Aorta (tissue), 5 donors: Measurements from ENCODE around the gene CNNM2. TPM values are rescaled to one million over a fixed set of nuclear protein-coding genes. Genes with fewer than 3 reads are reported as not detected.

Source experiments
- ATAC-seq: fragments of 200-7000 bp; cut with Tn5 transposase; one replicate; pipeline ENCODE4 v1.9.1; 2022; ENCODE audit warnings: moderate library complexity; ENCODE audit not compliant: low FRiP score
- DNase-seq, 2 donors: peaks; one replicate each; pipeline ENCODE4 v3.0.0-alpha.2; 2020
- H3K27ac ChIP-seq, 2 donors: one replicate each; pipeline ENCODE4 v1.5.1; 2013; ENCODE audit warnings: low read length in 2 of 2, mild to moderate bottlenecking in 2 of 2, moderate library complexity in 2 of 2, control low read depth in 1 of 2, inconsistent platforms in 1 of 2, low read depth in 1 of 2
- H3K27me3 ChIP-seq, 2 donors: one replicate each; pipeline ENCODE4 v1.6.1; 2013; ENCODE audit warnings: control low read depth in 1 of 2, low read length in 1 of 2, mild to moderate bottlenecking in 1 of 2, moderate library complexity in 1 of 2; ENCODE audit not compliant: insufficient read depth in 2 of 2, control insufficient read depth in 1 of 2
- H3K36me3 ChIP-seq, 2 donors: one replicate each; pipeline ENCODE4 v1.6.1; 2013; ENCODE audit warnings: control low read depth in 1 of 2, low read length in 1 of 2, mild to moderate bottlenecking in 1 of 2; ENCODE audit not compliant: insufficient read depth in 2 of 2, control insufficient read depth in 1 of 2
- H3K4me1 ChIP-seq, 2 donors: one replicate each; pipeline ENCODE4 v1.6.1; 2013; ENCODE audit warnings: low read length in 2 of 2, control low read depth in 1 of 2, mild to moderate bottlenecking in 1 of 2, moderate library complexity in 1 of 2; ENCODE audit not compliant: insufficient read depth in 2 of 2, control insufficient read depth in 1 of 2
- H3K4me3 ChIP-seq, 2 donors: one replicate each; pipeline ENCODE4 v1.5.1; 2013; ENCODE audit warnings: low read length in 2 of 2, control low read depth in 1 of 2, mild to moderate bottlenecking in 1 of 2
- H3K9me3 ChIP-seq: one replicate; pipeline ENCODE4 v1.6.1; 2013; ENCODE audit warnings: mild to moderate bottlenecking, low read length; ENCODE audit not compliant: control insufficient read depth
- WGBS, 2 donors: extraction: QIAGEN DNeasy Blood & Tissue Kit; methylation state at CpG; one replicate each; pipeline ENCODE4 v1.1.7; 2013; 5-methylcytosine and 5-hydroxymethylcytosine counted together
- intact Hi-C, 2 donors: fragments of 100-400 bp; cut with DNase I; formaldehyde crosslinking; loops; one replicate each; pipeline versions ENCODE4 v1.14.2 to v1.15.0; 2022
- polyA plus RNA-seq, 2 donors: library from polyadenylated mRNA; stranded (reverse); fragments of 200-250 nt; gene quantifications; one replicate each; pipeline ENCODE4 v1.2.3, GENCODE V29; 2013
- total RNA-seq, 2 donors: library from RNA; stranded (reverse); fragmentation: NEBNext Ultra II Directional; extraction: Animal tissue kit (Norgen Biotek cat#: 25700); gene quantifications; one replicate each; pipeline ENCODE4 v1.2.1, GENCODE V29; 2021
- donor health status: healthy with polysubstance abuse.
- donor health status: Bipolar disorder and iron deficiency.
- donor health status: DM: no; HTN: no; CAD: no.
- donor health status: DM: no; HTN: no; CAD: no.
- donor health status: DM: yes; HTN: yes; CAD: no.

Gene CNNM2
- total and polyA plus RNA-seq, 4 donors = 3.0 to 30.8 (median 9.6) TPM

DNA sequence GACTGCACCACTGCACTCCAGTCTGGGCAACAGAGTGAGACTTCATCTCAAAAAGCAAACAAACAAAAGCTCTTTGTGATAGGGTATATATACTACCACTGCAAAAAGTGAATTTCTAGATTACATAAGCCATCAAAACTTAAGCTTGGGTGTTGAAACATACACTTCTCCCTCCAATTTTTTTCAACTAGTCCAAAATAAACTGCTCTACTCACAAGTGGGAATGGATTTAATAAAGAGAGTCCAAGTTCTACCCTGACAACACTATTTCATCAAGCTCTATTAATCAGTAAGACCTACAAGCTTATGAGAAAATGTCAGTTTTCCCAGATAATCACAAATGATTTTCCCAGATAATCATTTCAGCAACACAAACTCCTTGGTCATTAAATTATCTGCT lies 192.3 kb downstream of the CNNM2 start:
- ATAC-seq = peak; percentile 56
- no peak for DNase-seq
- no peak overlapping the region for H3K4me3 ChIP-seq
- H3K36me3 ChIP-seq = no peaks in the 10 kb centered on the region
- intact Hi-C loops = no loop called here
- H3K27ac ChIP-seq = peak overlapping the region in 1 of 2 donors; percentile 38
- no peaks in the 10 kb centered on the region for H3K27me3 ChIP-seq
- H3K9me3 ChIP-seq = no peaks in the 10 kb centered on the region
- H3K4me1 ChIP-seq = peaks cover 5 to 7% of the 10 kb centered on the region in 2 donors

DNA sequence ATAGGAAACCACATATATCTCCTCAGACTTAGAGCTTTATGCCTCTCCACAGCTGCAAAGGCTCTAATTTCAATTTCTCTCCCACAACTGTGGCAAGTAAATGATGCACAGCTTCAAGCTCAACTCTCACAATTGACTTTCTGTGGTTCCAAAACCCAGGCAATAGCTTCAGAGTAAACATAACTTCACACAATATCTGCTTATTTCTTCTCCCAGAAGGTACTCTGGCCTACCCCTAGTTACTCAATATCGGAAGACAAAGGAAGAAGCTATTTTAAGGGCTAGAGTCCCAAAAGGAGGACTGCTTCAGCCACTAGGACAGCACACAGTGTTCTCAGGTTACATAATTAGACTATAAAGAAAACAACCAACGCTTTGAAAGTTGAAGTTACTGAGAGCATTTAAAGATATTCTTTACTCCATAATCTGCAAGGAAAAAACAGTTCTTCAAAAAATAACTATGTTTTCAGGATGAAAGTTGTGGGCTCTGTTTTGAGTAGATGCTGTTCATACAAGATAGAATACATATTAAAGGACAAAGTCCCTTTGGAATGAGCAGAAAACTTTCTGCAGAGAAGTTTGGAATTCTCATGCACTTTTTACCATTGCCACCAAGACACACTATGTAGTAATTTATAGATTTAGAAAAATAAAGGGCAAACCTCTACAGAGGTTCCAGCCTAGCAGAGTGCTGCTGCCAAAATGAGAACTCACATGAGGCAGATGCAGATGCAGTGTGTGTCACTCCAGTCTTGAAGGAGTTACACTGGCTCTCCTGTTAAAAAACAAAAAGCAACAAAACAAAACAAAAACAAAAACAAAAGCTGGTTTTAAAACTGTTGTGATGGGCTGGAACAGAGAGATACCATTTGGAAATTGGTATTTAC lies 193.2 kb downstream of the CNNM2 start:
- Histone ChIP-seq H3K36me3 (no peaks in the 10 kb centered on the region), H3K27me3 (no peaks in the 10 kb centered on the region), H3K9me3 (no peaks in the 10 kb centered on the region), H3K27ac (peak overlapping the region; percentile 44 to 88), H3K4me3 (no peak overlapping the region), H3K4me1 (peaks cover 5 to 7% of the 10 kb centered on the region in 2 donors)
- 0 to 3% methylated on average over 2 of the region's 2 CpGs for WGBS, 2 donors
- intact Hi-C loops = no loop called here
- no peak for DNase-seq
- ATAC-seq = peak; percentile 69

DNA sequence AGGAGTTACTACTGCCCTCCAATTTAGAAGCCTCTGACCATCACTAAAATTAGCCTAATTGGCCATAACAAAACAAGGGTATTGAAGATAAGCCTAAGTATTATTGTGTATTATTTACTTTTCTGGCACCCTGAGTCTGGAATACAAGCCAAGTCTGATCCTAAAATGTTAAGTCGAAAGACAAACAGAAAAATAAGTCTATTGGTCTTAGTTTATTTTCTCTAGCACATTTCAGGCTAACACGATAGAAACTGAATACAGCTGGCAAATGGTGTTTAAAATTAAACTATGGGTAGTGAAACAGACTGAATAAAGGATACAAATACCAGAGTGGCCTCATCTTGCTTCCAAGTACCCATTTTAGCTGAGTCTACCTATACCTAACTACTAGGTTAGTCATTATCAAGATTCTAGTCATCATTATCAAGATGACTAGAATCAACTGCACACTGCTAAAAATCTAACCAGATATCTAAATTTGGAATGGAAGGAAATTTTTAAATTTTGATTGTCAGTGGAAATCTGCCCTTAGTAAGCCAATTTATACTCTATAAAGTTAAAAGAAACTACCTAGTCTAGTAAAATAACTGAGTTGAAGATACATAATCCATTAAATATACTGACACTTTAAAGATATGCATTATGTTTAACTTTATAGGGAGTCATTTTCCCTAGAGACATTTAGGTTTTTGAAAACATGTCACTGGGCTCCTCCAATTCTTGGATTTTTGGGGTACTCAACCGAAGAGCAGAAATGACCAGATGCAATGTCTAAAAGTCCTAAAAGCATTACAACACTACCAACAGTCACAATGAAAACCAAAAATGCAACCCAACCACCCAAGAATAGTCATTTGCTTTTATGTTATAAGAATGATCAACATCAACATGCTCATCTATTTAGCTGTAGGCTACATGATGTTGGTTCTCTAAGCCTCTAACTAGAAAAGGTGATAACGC lies 194.1 kb downstream of the CNNM2 start:
- H3K27me3 ChIP-seq = no peaks in the 10 kb centered on the region
- 49 to 53% methylated on average over 4 of the region's 4 CpGs for WGBS, 2 donors
- peak overlapping the region in 1 of 2 donors; percentile 67 for H3K27ac ChIP-seq
- H3K9me3 ChIP-seq = no peaks in the 10 kb centered on the region
- H3K4me1 ChIP-seq = peaks cover 6 to 8% of the 10 kb centered on the region in 2 donors
- H3K36me3 ChIP-seq = no peaks in the 10 kb centered on the region
- no peak overlapping the region for H3K4me3 ChIP-seq
- ATAC-seq (no peak), DNase-seq (no peak)
- intact Hi-C loops = no loop called here

DNA sequence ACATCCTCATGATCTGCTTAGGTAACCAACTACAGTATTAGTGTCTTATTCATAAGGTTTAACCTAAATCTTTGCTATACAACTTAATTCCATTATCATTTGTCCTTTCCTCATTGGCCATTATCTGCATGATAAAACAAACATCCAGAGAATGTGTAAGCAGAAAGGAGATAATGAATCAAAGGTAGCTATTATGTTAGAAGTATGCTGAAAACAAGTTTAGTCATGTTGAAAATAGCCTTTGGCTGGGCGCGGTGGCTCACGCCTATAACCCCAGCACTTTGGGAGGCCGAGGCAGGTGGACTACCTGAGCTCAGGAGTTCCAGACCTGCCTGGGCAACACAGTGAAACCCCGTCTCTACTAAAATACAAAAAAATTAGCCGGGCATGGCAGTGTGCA lies 196.8 kb downstream of the CNNM2 start:
- Histone ChIP-seq H3K4me1 (peaks cover 7 to 15% of the 10 kb centered on the region in 2 donors), H3K36me3 (no peaks in the 10 kb centered on the region), H3K27ac (no peak overlapping the region), H3K4me3 (no peak overlapping the region), H3K9me3 (no peaks in the 10 kb centered on the region), H3K27me3 (no peaks in the 10 kb centered on the region)
- DNase-seq = no peak
- WGBS, 2 donors = 95 to 96% methylated on average over 6 of the region's 6 CpGs
- intact Hi-C loops = no loop called here
- no peak for ATAC-seq

DNA sequence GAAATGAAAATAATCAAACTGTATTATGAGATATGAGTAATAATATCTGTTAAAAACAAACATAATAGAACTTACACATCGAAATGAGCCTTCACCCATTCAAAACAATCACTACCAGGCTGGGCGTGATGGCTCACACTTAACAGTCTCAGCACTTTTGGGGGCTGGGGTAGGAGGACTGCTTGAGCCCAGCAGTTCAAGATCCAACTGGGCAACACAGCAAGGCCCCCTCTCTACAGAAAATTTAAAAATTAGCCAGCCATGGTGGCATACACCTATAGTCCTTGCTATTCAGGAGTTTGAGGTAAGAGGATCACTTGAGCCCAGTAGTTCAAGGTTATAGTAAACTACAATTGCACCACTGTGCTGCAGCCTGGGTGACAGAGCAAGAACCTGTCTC lies 199.2 kb downstream of the CNNM2 start:
- Histone ChIP-seq H3K36me3 (no peaks in the 10 kb centered on the region), H3K4me1 (peaks cover 7 to 15% of the 10 kb centered on the region in 2 donors), H3K27ac (peak overlapping the region in 1 of 2 donors; percentile 33), H3K9me3 (no peaks in the 10 kb centered on the region), H3K27me3 (no peaks in the 10 kb centered on the region), H3K4me3 (no peak overlapping the region)
- intact Hi-C loops = no loop called here
- ATAC-seq = no peak
- DNase-seq = no peak
- 6 to 16% methylated on average over 2 of the region's 2 CpGs for WGBS, 2 donors

DNA sequence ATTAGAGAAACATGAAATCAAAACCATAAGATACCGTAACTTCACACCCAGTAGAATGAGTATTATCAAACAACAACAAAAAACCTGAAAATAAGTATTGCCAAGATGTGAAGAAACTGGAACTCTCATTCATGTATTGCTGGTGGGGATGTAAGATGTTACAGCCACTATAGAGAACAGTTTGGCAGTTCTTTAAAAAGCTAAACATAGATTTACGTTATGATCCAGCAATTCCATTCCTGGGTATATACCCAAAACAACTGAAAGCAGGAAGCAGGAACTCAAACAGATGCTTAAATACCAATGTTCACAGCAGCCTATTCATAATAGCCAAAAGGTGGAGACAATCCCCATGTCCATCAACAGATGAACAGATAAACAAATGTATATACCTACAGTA lies 202.5 kb downstream of the CNNM2 start:
- WGBS, 2 donors = 23 to 37% methylated on average over 2 of the region's 2 CpGs
- H3K9me3 ChIP-seq = no peaks in the 10 kb centered on the region
- H3K27me3 ChIP-seq = no peaks in the 10 kb centered on the region
- H3K4me1 ChIP-seq = peaks cover 8 to 15% of the 10 kb centered on the region in 2 donors
- intact Hi-C loops = loop anchor here in 1 of 2 donors (2.0 kb wide), 1 partner anchor 34 kb away; no protein-coding TSS in a partner anchor
- DNase-seq (no peak), ATAC-seq (no peak)
- H3K4me3 ChIP-seq = no peak overlapping the region
- H3K27ac ChIP-seq = no peak overlapping the region
- H3K36me3 ChIP-seq = no peaks in the 10 kb centered on the region

DNA sequence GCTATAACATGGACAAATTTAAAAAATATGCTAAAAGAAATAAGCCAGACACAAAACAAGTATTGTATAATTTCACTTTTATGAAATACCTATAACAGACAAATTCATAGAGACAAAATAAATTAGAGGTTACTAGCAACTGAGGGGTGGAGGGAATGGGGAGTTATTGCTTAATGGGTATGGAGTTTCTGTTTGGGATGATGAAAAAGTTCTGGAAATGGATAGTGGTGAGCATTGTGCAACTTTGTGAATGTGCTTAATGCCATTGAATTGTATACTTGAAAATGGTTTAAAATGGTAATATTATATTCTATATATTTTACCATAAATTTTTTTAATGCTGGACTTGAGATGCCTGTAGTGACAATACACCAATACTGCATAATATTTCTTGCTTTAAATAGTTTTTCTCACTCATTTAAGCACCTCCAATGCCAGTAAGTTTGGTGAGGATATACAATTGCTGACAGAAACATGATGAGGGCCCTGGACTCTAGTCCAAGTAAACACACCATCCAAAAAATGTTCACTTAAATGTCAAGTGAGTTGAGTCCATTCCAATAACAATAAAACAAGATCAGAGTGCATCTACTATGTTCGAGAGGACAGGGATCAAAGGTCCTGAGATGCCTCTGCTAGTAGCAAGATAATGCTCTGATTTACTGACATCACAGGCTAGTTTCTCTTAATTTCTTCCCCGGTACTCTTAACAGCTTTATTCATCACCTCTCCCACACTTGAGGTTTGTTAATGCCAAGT lies 203.1 kb downstream of the CNNM2 start:
- DNase-seq (no peak), ATAC-seq (peak; percentile 58)
- Histone ChIP-seq H3K27me3 (no peaks in the 10 kb centered on the region), H3K36me3 (no peaks in the 10 kb centered on the region), H3K9me3 (no peaks in the 10 kb centered on the region), H3K27ac (no peak overlapping the region), H3K4me1 (peaks cover 8 to 18% of the 10 kb centered on the region in 2 donors), H3K4me3 (no peak overlapping the region)
- 4 to 7% methylated on average over 2 of the region's 2 CpGs for WGBS, 2 donors
- intact Hi-C loops = loop anchor here in 1 of 2 donors (2.0 kb wide), 1 partner anchor 34 kb away; no protein-coding TSS in a partner anchor
